ENCODE data around the gene YTHDF1.

YTHDF1 gene

DNA sequence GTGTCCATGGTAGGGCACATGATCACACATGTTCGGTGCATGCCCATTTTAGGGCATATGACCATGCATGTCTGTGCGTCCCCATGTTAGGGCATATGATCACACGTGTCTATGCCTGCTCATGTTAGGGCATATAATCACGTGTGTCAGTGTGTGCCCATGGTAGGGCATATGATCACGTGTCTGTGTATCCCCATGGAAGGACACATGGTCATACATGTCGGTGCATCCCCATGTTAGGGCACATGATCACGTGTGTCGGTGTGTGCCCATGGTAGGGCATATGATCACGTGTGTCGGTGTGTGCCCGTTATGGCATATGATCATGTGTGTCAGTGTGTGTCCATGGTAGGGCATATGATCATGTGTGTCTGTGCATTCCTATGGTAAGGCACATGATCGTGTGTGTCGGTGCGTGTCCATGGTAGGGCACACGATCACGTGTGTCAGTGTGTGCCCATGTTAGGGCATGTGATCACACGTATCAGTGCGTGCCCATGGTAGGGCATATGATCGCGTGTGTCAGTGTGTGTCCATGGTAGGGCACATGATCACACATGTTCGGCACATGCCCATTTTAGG, 30.6 kb downstream of the YTHDF1 start:
- no peak for DNase-seq (ENCODE audit: low read depth in 2 of 2)

DNA sequence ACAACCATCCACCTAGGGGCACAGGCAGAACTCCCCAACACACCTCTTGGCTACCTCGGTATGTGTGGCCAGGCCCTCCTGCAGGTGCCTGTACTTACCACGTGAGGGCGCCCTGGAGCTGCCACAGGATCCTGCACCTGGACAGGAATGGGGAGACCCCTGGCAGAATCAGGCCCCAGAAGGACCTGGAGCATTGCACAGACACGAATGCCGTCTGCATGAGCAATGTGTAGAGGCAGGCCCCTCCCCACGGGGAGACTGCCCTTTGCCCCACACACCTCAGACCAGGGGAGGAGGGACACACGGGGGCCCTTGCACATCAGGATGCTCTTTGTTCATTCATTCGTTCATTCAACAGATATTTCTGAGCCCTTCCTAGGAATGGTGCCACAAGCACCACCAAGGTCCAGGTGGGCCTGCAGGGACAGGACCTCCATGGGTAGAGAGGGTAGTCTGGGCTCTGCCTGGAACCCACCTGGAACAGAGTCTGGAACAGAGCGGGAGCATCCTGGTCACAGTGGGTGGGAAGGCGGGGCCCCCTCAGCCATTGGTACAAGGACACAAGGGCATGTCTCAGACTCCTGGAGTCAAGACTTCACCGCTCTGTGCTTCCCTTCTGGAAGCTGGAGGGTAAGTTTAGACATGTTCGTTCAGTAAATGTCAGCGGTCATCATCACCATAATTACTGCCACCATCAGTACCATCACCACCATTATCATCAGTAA, 32.3 kb downstream of the YTHDF1 start:
- DNase-seq (ENCODE audit: low read depth in 2 of 2), result peak; percentile 38 to 55

DNA sequence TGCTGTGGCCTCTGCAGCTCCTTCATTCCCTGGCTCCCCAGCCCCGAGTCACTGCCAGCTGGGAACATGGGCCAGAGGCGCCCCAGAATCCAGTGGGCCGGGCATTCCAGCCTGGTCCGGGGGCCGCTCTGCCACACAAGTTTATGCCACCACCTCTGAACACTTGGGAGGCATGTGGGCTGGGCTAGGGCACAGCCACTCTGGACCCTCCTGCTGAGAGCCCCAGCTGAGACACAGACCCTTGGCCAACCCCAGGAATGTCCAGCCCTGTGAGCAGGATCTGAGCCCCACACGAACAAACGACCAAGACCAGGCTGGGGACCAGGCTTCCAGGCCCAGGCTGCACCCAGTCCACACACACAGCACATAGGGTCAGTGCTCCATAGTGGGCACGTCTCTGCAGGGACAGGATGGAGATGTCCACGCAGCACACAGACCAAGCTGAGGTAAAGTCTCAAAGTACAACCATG, 33.0 kb downstream of the YTHDF1 start:
- DNase-seq (ENCODE audit: low read depth in 2 of 2), result no peak

DNA sequence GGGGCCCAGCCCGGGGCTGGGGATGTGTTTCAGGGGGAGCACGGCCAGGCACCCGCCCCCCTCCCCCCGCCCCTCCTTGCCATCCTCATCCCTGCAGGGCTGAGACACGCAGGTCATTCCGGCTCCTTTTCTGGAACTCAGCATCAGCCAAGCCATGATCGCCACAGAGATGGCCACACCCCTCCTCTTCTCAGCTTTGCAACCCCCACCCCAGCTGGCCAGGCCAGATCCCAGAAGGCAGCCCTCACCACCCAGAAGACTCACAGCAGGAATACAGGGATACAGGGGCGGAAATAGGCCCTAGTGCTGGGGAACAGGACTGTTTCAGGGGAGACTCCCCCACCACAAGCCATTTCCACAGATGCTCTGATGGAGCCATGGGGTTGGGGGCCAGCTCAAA, 33.5 kb downstream of the YTHDF1 start:
- no peak for DNase-seq (ENCODE audit: low read depth in 2 of 2)

DNA sequence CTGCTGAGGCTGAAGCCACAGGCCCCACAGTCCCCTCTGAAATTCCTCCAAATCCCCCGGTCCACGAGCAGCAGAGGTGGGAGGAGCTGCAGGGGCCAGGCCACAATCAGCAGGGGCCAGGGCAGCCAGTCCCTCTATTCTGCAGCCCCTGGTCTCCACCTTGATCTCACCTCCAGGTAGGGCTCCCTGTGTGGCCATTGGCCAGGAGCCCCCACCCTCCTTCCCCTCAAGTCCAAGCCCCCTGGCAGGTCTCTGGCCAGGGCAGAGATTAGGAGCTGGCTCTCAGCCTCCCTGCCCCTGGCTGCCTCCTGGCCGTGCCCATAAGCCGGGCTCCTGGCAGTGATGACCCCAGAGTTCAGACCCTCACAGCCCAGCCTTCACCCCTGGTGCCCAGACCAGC, 34.7 kb downstream of the YTHDF1 start:
- DNase-seq (ENCODE audit: low read depth in 2 of 2), result no peak

DNA sequence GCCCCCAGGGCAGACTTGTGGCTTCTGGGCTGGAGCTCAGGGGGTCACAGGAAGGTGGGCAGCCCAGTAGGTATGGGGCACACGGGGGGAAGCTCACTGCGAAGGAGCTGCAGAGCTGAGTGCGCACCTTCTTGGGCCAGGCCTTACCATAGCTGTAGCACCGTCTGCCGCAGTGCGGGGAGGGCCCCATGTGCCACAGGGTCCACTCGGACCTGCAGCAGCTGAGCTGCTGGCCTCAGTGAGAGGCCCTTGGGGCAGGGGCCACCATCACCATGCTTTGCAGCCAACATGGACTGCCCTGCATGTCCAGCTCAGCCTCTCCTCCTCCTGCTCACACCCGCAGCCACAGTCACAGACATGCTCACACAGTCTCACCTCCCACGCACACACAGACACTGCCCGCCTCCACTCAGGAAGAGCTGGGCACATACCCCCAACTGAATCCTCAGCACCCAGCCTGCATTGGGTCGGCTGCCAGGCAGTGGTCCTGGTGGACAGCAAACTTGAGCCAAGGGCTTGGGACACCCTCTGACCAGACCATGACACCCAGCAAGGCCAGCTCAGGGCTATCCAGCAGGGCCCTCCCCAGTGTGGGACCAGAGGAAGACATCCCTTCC, 35.3 kb downstream of the YTHDF1 start:
- DNase-seq (ENCODE audit: low read depth in 2 of 2), result no peak

DNA sequence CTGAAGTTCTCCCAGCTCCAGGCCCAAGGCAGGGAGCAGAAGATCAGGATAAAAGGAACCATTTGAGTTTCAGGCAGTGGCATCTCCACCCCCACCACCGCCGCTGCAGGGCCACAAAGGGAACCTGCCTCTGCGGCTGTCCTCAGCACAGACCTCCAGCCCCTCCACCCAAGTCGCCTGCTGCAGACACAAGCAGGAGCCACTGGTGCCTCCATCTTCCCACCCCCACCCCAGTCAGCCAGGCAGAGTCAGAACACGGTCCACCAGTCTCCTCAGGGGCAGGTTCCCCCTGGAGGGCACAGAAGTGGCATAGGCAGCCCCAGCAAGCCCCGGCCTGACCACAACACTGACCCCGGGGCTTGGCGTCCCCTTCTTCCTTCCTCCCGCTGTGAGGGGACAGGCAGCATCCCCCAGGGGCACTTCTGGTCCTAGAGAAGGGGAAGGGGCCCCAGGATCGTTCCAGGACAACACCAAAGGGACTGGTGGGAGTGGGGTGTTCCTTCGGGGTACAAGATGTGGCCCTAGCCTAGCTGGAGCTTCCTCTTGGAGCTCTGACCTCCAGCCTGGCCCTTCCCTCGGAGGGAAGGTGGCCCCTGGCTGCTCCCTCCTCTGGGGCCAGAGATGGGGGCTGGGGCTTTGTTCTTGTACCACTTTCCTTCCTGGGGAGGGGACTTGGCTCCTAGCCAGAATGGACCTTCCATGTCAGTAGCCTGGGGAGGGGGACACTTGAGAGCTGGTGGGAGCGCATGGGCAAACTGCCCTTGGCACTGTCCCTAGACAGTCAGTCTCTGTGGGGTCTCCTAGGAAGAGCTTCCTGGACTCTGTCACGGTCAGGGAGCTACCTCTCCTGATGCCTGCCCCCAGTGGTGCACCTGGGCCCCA, 36.0 kb downstream of the YTHDF1 start:
- no peak for DNase-seq (ENCODE audit: low read depth in 2 of 2)

DNA sequence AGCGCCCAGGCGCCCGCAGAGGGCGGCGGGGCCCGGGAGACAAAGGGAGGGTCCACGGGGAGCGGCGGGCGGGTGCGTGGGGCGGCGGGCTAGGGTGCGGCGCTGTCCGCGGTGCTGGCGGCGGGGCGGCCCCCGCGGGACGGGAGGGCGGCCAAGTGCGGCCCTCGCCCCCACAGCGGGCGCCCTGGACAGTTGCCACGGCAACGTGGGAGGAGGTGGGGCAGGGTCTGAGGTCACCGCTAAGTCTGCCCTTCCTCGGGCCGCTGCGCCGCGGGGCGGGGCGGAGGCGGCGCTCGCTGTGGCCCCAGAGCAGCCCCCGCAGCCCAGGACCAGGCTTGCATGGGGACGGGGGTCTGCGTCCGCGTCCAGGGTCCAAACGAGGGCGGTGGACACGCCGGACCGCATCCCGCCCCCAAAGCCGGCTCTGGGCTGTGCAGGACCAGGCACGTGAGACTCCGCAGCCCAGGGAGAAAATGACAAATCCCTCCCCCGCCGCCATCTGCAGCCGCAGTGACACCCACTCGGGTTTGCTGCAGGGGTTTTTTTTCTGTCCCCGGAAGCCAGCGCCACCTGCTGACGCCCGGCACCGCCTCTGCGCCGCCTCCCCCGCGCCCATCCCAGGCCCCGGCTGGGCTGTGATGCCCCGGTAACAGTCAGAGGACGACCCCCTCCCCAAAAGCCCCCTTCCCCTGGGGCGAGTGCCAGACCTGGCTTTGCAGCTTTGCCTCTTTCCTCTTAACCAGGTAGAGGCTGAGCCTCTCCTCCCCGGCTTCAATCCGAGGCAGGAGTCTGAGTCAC, 36.8 kb downstream of the YTHDF1 start:
- DNase-seq (ENCODE audit: low read depth in 2 of 2), result peak; percentile 45 to 58

DNA sequence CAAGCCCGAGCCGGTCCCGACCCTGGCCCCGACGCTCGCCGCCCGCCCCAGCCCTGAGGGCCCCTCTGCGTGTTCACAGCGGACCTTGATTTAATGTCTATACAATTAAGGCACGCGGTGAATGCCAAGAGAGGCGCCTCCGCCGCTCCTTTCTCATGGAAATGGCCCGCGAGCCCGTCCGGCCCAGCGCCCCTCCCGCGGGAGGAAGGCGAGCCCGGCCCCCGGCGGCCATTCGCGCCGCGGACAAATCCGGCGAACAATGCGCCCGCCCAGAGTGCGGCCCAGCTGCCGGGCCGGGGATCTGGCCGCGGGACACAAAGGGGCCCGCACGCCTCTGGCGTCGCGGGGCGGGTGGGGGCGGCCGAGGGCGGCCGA, 37.5 kb downstream of the YTHDF1 start:
- DNase-seq (ENCODE audit: low read depth in 2 of 2), result no peak

DNA sequence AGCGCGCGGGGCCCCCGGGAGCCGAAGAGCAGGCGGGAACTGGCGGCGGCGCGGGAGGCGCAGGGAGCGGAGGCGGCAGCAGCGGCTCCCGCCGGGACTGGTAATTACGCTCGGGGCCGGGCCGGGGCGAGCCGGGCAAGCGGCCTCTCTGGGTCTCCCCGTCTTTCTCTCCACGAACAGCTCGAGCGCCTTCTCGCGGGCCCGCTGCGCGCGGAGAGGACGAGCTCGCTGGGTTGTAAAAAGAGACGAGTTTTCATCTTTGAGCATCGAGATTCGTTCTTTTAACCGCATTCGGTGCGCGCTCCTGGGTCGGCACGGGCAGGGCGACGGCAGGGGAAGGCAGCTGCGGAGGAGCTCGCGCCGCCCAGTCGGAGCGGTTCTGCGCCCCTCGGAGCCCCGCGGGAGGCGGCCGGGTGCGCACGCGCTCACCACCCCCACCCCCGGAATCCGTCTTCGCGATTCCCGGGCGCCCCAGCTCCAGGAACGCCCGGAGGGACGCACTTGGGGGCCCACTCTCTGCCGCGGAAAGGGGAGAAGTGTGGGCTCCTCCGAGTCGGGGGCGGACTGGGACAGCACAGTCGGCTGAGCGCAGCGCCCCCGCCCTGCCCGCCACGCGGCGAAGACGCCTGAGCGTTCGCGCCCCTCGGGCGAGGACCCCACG, 38.0 kb downstream of the YTHDF1 start:
- no peak for DNase-seq (ENCODE audit: low read depth in 2 of 2)

DNA sequence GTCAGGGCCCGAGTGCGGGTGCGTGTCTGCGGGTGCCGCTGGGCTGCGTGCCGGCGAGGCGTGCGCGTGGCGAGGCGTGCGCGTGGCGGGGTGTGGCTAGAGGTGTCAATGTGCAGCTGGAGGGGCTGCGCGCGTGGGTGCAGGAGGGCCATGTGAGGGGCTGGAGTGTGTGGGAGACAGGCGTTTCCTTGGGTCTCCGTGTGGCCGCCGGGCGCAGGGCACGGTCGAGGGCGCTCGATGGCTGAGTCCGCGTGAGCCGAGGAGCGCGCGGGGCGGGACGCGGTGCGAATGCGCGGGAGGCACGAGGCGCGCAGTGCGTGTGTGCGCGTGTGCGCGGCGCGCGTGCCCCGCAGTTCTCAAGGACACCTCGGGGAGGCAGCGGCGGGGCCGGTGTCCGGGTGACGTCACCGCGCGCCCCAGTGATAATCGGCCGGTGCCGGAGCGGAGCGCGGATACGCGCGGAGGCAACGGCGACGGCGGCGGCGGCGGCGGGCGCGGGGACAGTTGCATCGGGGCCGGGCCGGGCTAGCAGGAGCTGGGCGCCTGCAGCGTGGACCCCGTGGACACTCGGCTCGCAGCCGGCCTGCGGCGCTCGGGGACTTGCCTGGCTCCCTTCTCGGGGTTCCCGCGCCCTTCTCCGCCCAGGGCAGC, 38.7 kb downstream of the YTHDF1 start:
- DNase-seq (ENCODE audit: low read depth in 2 of 2), result peak in 1 of 2 donors; percentile 28

DNA sequence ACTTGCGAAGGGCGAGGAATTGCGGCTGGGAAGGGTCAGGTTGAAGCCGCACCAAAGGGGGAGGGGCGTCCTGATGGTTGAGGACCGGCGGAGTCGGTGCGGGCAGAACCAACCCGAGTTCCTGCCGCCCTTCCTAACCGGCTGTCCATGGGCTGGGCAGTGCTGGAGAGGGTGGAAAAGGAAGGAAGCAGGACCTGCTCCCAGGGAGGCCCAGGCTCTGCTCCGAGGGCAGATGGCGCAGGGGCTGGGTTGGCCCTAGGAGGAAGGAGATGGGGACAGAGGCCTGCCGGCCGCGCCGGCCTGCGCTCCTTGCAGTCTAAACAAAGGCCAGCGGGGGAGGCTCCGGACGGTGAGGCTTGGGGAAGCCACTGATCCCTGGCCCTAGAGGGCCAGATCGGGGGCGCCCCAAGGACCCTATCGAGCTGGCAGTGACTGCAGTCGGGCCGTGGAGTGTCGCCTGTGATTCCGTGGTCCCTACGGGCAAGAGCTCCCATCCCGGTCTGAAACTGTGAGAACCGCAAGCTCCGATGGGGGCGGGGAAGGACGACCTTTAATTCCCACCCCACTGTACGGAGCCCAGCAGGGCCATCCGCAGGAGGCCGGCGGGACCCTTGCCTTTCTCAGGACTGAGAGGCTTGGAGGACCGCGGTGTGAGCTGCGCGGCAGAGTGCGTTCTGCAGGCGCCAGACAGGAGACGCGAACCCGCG, 39.4 kb downstream of the YTHDF1 start:
- no peak for DNase-seq (ENCODE audit: low read depth in 2 of 2)

DNA sequence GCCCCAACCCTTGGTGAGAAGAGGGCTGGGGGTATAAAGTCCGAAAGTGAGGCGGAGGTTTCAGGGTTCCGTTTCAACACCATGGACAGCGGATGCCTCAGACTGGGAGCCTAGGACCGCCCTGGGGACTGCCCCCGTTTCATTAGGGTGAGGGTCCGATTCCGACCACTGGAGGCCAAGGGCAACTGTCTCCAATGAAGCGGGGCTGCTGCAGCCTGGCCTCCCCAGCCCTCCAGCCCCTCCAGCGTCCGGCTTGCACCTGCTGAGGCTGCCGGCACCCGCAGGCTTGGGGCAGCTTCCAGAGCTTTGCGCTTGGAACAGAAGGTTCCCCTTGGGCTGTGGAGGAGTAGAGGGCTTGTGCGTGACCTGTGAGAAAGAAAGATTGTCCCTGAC, 39.9 kb downstream of the YTHDF1 start:
- DNase-seq (ENCODE audit: low read depth in 2 of 2), result no peak

DNA sequence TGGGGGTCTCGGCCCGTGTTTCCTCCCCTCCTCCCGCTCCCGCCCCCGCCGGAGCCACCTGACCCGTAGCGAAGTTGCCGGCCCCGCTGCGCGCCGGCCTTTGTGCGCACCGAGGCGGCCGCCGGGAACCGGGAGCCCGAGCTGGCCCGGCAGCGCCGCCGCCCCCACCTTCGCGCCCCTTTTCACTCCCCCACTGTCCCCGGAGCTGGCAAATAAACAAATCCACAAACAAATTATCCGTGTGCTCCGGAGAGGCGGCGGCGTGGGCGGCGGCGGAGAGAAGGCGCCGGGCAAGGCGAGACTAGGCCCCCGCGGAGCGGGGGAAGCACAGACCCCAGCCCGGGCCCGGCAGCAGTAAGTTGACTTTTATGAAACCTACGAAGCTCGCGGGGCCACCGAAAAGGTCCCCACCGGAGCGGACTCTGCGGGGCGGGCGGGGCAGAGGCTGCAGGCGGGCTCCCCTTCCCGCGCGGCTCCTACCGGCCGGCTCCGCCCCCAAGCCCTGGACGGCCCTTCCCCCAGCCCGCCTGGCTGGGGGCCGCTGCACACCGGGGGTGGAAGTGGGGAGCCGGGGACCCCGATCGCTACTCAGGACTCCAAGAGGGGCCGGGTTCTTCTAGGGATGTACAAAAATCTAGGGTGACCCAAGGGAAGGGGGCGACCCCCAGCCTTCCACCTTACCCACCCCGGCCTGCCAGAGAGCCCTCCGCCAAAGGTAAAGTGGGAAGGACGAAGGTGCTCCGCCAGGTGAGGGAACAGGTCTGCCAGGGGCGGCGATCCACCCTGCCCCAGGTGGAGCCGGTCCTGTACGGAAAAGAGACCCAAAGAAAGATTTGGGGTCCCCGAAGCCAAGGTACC, 40.7 kb downstream of the YTHDF1 start:
- no peak for DNase-seq (ENCODE audit: low read depth in 2 of 2)

DNA sequence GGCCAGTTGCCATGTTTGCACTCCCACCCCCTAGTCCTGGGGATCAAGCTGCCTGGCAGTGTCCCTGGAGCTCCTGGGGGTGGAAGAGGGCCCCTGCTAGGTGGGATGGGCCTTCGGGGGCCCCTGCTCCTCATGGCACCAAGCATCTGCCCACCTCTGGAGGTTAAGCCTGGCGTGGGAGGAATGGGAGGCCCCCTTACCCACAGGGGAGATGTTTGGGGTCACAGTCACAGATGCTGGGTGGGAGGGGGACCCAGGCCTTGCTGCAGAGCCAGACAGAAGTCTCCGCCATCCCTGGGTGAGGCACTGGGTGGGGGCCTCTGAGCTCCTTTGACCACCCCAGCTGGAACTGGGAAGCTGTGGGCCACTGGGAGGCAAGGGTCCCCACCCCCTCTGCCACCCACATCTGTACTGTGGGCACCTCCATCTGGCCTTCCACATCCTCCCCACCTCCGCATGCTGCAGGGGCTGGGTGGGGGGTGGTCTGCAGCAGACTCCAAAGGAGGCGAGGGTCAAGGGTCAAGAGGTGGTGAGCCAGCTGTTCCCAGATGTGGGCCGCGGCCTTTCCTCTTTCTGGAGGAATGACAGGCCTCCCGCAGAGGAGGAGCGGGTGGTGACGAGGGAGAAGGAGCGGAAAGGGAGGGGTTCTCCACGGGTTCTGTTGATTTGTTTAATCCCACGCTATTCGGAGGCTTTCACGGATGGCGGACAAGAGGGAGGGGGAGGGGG, 41.5 kb downstream of the YTHDF1 start:
- DNase-seq (ENCODE audit: low read depth in 2 of 2), result no peak

DNA sequence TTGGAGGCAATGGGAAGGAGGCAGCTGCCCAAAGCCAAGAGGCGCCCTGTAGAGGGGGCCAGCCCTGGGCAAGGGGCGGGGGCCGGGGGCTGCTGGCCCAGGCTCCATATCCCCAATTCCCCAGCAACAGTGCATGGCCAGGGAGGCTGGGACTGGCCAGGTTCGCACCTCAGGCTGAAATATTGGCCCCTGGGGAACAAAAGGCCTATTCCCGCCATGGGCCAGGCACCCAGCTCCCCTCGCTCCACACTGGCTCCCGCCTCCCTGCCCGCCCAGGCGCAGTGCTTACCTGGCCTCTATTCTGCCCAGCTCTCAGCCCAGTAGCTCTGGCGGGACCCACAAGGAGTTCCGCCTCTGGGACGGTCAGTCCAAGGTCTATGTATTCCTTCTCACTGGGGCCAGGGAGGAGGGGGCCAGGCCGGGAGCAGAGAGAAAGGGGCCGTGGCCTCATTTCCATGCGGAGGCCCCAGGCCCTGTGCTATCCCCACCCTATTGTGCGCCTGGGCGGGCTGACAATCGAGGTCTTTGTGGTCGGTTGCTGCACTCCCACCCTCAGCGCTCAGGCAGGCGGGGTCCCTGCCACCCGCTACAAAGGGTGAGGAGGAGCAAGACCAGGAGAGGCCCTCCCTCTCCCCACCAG, 42.3 kb downstream of the YTHDF1 start:
- no peak for DNase-seq (ENCODE audit: low read depth in 2 of 2)

DNA sequence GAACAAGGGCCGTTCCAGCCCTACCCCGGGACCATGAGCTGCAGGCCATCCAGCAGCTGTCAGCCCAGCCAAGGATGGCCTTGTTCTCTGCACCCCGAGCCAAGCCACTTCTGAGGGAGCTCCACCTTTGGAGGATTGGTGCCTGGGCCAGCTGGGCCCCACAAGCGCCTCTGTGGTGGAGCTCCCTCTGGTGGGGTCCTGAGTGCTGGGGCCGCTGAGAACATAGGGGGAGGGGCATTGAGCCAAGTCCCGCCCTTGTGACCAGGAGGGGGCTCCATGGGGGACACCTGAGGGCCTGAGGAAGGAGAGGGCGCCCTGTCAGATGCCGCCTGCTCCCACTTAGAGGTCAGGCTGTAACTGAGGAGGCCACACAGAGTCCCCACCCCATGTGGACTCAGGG, 43.2 kb downstream of the YTHDF1 start:
- DNase-seq (ENCODE audit: low read depth in 2 of 2), result no peak

DNA sequence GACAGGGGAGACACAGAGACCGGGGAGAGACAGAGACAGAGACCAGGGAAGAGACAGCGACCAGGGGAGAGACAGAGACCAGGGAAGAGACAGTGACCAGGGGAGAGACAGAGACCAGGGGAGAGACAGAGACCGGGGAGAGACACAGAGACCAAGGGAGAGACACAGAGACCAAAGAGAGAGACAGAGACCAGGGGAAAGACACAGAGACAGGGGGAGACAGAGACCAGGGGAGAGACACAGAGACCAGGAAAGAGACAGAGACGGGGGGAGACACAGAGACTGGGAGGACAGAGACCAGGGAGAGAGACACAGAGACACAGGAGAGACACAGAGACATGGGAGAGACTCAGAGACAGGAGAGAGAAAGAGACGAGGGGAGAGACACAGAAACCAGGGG, 43.9 kb downstream of the YTHDF1 start:
- DNase-seq (ENCODE audit: low read depth in 2 of 2), result no peak

Data from stimulated activated CD4-positive, alpha-beta T cell treated with anti-CD3 and anti-CD28 coated beads, Interleukin-4, amount 100 ng/mL, for 48 hours (primary cell).